BJ (cell line): ENCODE results near the gene FARP1. TPM values are rescaled to one million over a fixed set of nuclear protein-coding genes. Genes with fewer than 3 reads are reported as not detected.

Source experiments
- CTCF ChIA-PET: fragments of 350-600 bp; formaldehyde crosslinking; extraction: SDS; loops from one replicate; lab custom pipeline; 2021; ENCODE audit warnings: antibody characterized with exemption, inconsistent platforms; lab: Yijun Ruan, JAX
- POLR2A ChIA-PET: fragments of 300-600 bp; sonication (Branson Sonifier 250); formaldehyde crosslinking; extraction: SDS; loops from one replicate; lab custom pipeline; 2021; ENCODE audit warnings: antibody characterized with exemption; lab: Charles Lee
- DNase-seq: peaks from one replicate; pipeline ENCODE4 v3.0.0-alpha.2; 2011; ENCODE audit warnings: low read depth
- H3K27me3 ChIP-seq: 2 replicates; pipeline ENCODE4 v1.6.0; 2011; ENCODE audit warnings: low read length; ENCODE audit not compliant: control insufficient read depth, insufficient read depth
- H3K36me3 ChIP-seq: 2 replicates; pipeline ENCODE4 v1.5.1; 2011; ENCODE audit warnings: low read length; ENCODE audit not compliant: control insufficient read depth, insufficient read depth
- H3K4me3 ChIP-seq: 2 replicates; pipeline ENCODE4 v1.5.1; 2011; ENCODE audit warnings: low read depth, mild to moderate bottlenecking, control low read depth, low read length
- polyA plus RNA-seq: library from polyadenylated mRNA; depleted of rRNA; stranded (reverse); fragments of >200 nt; gene quantifications from 2 replicates; pipeline ENCODE4 v1.2.3, GENCODE V29; 2011
- TF ChIP-seq, protein P1 (sequence below): IDR thresholded peaks from 2 replicates; pipeline ENCODE4 v1.5.1; 2011; ENCODE audit warnings: low read depth, mild to moderate bottlenecking, control low read depth, inconsistent platforms, low read length, moderate library complexity; ENCODE audit not compliant: insufficient read depth

FARP1 gene
- polyA plus RNA-seq, 1 experiment = 64.0 TPM

DNA sequence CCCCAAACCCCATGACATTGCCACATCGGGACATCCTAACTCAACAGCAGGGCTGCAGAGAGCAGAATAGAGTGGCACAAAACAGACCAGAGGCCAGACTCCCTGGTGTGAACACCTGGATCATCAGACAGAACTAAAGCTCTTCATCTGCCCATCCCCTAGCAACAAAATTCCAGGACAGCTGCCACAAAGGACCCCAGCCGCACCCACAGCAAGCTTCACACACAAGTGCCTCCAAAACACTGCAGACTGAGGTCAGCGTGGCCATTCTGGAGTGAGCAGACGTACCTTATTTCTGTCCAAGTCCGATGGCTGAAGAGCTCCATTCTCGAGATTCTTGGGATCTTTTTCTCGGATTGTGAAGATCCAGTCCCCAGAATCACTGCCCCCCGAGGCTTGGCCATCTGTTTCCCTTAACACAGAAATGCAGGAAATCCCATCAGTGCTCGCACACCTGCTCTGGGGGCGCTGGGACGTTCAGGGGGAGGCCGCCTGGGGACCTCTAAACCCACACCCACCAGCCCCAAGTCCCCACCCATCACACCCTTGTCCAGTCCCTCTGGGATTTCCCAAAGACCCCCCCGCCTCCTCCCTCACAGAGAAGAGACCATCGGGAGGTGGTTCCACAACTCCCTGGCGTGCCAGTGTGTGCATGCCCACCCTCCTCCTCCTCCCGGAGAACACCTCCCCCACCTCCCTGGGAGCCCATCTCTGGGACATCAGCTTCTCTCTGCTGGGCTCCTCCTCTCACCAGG, 318.8 kb downstream of the FARP1 start:
- POLR2A ChIA-PET = no interaction called here
- H3K27me3 ChIP-seq = no peaks in the 10 kb centered on the region
- CTCF ChIA-PET = interaction anchor here (0.6 to 1.4 kb wide), 3 partner anchors 16 to 428 kb away, joined by 3 to 4 read pairs (median 3); no protein-coding TSS in a partner anchor
- H3K36me3 ChIP-seq = peaks cover 46% of the 10 kb centered on the region
- H3K4me3 ChIP-seq = no peak overlapping the region
- no peak for DNase-seq
- TF ChIP-seq, protein P1, sequence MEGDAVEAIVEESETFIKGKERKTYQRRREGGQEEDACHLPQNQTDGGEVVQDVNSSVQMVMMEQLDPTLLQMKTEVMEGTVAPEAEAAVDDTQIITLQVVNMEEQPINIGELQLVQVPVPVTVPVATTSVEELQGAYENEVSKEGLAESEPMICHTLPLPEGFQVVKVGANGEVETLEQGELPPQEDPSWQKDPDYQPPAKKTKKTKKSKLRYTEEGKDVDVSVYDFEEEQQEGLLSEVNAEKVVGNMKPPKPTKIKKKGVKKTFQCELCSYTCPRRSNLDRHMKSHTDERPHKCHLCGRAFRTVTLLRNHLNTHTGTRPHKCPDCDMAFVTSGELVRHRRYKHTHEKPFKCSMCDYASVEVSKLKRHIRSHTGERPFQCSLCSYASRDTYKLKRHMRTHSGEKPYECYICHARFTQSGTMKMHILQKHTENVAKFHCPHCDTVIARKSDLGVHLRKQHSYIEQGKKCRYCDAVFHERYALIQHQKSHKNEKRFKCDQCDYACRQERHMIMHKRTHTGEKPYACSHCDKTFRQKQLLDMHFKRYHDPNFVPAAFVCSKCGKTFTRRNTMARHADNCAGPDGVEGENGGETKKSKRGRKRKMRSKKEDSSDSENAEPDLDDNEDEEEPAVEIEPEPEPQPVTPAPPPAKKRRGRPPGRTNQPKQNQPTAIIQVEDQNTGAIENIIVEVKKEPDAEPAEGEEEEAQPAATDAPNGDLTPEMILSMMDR = no peak

DNA sequence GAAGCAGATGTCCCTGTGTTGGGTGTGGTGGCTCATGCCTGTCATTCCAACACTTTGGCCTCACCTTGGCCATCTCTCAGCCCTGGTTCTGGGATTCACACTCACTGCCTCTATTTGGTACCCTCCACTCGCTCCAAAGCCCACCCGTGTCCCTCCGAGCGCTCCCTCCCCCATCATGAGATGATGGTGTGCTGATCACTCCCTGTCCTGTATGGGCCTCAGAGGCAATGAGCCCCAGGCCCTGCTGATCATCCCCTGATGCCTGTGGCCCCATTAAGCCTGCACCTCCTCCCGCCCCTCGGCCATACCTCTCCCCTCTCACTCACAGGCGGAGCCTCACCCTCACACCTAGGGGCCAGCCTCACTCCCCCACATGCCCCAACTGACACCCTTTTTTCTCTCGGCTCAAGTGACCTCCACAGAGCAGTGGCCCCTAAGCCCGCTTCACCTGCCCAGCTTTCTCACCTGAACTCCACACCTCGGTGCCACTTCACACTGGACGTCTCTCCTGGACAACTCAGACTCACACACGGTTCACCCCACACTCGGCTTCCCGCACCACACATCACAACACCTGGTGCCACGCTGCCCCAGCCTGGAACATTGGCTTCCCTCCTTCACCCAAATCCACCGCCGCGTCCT, 319.5 kb downstream of the FARP1 start:
- CTCF ChIA-PET = interaction anchor here (1.4 kb wide), 2 partner anchors 17 to 429 kb away, joined by 3 to 4 read pairs; no protein-coding TSS in a partner anchor
- POLR2A ChIA-PET = no interaction called here
- TF ChIP-seq, protein P1 = no peak
- peaks cover 41% of the 10 kb centered on the region for H3K36me3 ChIP-seq
- no peak overlapping the region for H3K4me3 ChIP-seq
- no peak for DNase-seq
- no peaks in the 10 kb centered on the region for H3K27me3 ChIP-seq

GRCh38 chr13:98462946-98463345, 320.1 kb downstream of the FARP1 start:
- DNase-seq = no peak
- TF ChIP-seq, protein P1 = no peak
- peaks cover 42% of the 10 kb centered on the region for H3K36me3 ChIP-seq
- POLR2A ChIA-PET = no interaction called here
- no peaks in the 10 kb centered on the region for H3K27me3 ChIP-seq
- no peak overlapping the region for H3K4me3 ChIP-seq
- CTCF ChIA-PET = interaction anchor here (0.6 to 3.5 kb wide), 2 partner anchors 17 to 432 kb away, joined by 3 to 15 read pairs; no protein-coding TSS in a partner anchor

DNA sequence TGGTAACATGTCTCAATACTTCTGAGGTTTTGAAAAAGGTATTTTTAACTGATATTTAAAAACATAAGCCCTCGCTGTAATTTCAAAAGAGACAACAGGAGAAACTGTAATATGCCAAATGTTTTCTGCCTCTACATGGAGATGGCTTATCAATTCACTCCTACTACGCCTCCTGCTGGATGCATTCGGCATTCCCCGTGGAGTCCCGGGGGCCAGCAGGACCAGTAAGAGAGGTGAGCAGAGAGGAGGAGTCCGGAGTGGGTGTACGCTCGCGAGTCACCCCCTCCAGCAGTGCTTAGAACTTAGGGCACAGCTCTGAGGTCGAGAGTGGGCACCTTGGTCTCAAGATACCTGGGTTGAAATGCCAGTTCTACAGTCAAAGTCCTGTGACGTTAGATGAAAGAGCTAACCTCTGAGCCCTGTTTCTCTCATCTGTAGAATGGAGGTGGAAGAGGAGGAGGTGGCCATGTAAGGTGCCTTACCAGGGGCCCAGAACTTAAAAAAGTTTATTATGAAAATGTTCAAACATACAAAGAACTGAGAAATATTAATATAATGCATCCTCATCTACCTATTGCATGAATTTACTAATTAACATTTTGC, 323.8 kb downstream of the FARP1 start:
- Histone ChIP-seq H3K4me3 (no peak overlapping the region), H3K36me3 (peaks cover 25% of the 10 kb centered on the region), H3K27me3 (no peaks in the 10 kb centered on the region)
- no peak for DNase-seq
- ChIA-PET CTCF (interaction anchor here (0.6 to 5.1 kb wide), 18 partner anchors 9 to 618 kb away, joined by 3 to 33 read pairs (median 4); no protein-coding TSS in a partner anchor), POLR2A (interaction anchor here (0.6 kb wide), 1 partner anchor 12 kb away, joined by 3 read pairs; no protein-coding TSS in a partner anchor)
- TF ChIP-seq, protein P1 = peak; percentile 76
